Testis (tissue), 3 donors: Measurements from ENCODE around the gene SLC9A1. TPM values are rescaled to one million over a fixed set of nuclear protein-coding genes. Genes with fewer than 3 reads are reported as not detected.

Experiments used
- DNase-seq: peaks from one replicate; pipeline ENCODE4 v3.0.0-alpha.2; 2019
- H3K27ac ChIP-seq, 2 donors: fragments of 200-600 bp; sonication (generic); one replicate each; pipeline ENCODE4 v1.5.1; 2019
- H3K27me3 ChIP-seq: fragments of 200-600 bp; sonication (generic); one replicate; pipeline ENCODE4 v1.5.1; 2019
- H3K36me3 ChIP-seq: fragments of 200-600 bp; sonication (generic); one replicate; pipeline ENCODE4 v1.5.1; 2017; ENCODE audit warnings: low read depth; ENCODE audit errors: missing control alignments
- H3K4me1 ChIP-seq: fragments of 200-600 bp; sonication (generic); one replicate; pipeline ENCODE4 v1.5.1; 2019
- H3K4me3 ChIP-seq, 2 donors: fragments of 200-600 bp; sonication (generic); one replicate each; pipeline ENCODE4 v1.5.1; 2017 to 2019
- H3K9me3 ChIP-seq: fragments of 200-600 bp; sonication (generic); one replicate; pipeline ENCODE4 v1.5.1; 2017
- CTCF ChIP-seq, 3 experiments: fragments of 450-650 bp in 2 of 3; fragments of 200-600 bp in 1 of 3; sonication (generic) in 1 of 3; IDR thresholded peaks; one replicate each; pipeline ENCODE4 v1.5.1; 2016 to 2019; ENCODE audit warnings: antibody characterized with exemption in 3 of 3, mild to moderate bottlenecking in 2 of 3, moderate library complexity in 1 of 3
- POLR2A ChIP-seq: fragments of 450-650 bp; IDR thresholded peaks from one replicate; pipeline ENCODE4 v1.6.1; 2017; ENCODE audit warnings: antibody characterized with exemption, mild to moderate bottlenecking, moderate library complexity
- WGBS, 2 donors: methylation state at CpG; one replicate each; pipeline ENCODE4 v1.1.5; 2018; 5-methylcytosine and 5-hydroxymethylcytosine counted together
- intact Hi-C: fragments of 100-400 bp; cut with DNase I; formaldehyde crosslinking; loops from one replicate; pipeline ENCODE4 v1.15.1; 2023; ENCODE audit warnings: low total_unique reads
- polyA plus RNA-seq: library from polyadenylated mRNA; stranded (reverse); fragments of 350-450 nt; fragmentation: Illumina TruSeq; extraction: RNeasy Lipid Tissue Mini Kit (QIAGEN cat#74804); gene quantifications from one replicate; pipeline ENCODE4 v1.2.3, GENCODE V29; 2014; ENCODE audit warnings: low read depth, low replicate concordance; ENCODE audit not compliant: insufficient read depth
- total RNA-seq, 2 donors: library from RNA; depleted of rRNA; stranded (reverse); fragments of >200 nt; gene quantifications; one replicate each; pipeline ENCODE4 v1.2.3, GENCODE V29; 2016

Gene SLC9A1
- total and polyA plus RNA-seq, 3 donors from 2014 or later: 16.8 to 33.5 (median 26.4) TPM

DNA sequence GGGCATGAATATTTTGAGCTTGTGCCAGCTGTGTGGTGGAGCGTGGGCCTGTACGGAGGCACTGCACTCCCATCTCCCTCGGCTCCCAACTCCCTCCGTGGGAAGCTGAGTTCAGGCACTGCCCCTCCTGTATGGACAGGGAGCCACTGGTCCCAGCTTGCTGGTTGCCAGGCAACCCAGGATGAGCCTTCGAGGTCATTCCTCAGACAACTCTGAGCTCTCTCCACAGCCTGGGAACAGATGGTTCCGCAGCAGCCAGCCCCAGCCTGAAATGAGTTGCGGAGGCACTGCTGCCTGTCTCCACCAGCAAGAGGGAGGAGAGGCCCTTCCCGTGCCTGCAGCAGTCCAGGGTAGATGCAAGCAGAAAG lies 83.9 kb downstream of the SLC9A1 start:
- no peaks in the 10 kb centered on the region for H3K27me3 ChIP-seq
- H3K9me3 ChIP-seq: no peaks in the 10 kb centered on the region
- H3K4me3 ChIP-seq: no peak overlapping the region
- WGBS, 2 donors: 33 to 43% methylated on average over 4 to 8 of the region's 8 CpGs
- peaks cover 9% of the 10 kb centered on the region for H3K4me1 ChIP-seq
- peak; percentile 72 for DNase-seq
- TF ChIP-seq POLR2A: no peak
- TF ChIP-seq CTCF (IDR thresholded peaks at IDR 0.05): no peak
- no peaks in the 10 kb centered on the region for H3K36me3 ChIP-seq
- intact Hi-C loops: no loop called here
- no peak overlapping the region for H3K27ac ChIP-seq

GRCh38 chr1:27070390-27071048 lies 84.4 kb downstream of the SLC9A1 start:
- H3K27ac ChIP-seq: no peak overlapping the region
- H3K4me1 ChIP-seq: peaks cover 9% of the 10 kb centered on the region
- H3K27me3 ChIP-seq: no peaks in the 10 kb centered on the region
- intact Hi-C loops: no loop called here
- peak; percentile 28 for DNase-seq
- no peaks in the 10 kb centered on the region for H3K36me3 ChIP-seq
- WGBS, 2 donors: 64 to 73% methylated on average over 6 to 12 of the region's 12 CpGs
- no peak for TF ChIP-seq POLR2A
- TF ChIP-seq CTCF (IDR thresholded peaks at IDR 0.05): no peak
- no peaks in the 10 kb centered on the region for H3K9me3 ChIP-seq
- no peak overlapping the region for H3K4me3 ChIP-seq

- H3K27me3 ChIP-seq: no peaks in the 10 kb centered on the region
- TF ChIP-seq CTCF (IDR thresholded peaks at IDR 0.05) (no peak), POLR2A (no peak)
- H3K27ac ChIP-seq: no peak overlapping the region
- H3K4me3 ChIP-seq: no peak overlapping the region
- peaks cover 9% of the 10 kb centered on the region for H3K4me1 ChIP-seq
- WGBS, 2 donors: 94 to 96% methylated on average over 4 of the region's 4 CpGs
- DNase-seq: no peak
- no peaks in the 10 kb centered on the region for H3K9me3 ChIP-seq
- H3K36me3 ChIP-seq: no peaks in the 10 kb centered on the region
- intact Hi-C loops: no loop called here
Measured at GRCh38 chr1:27068922-27069321, 86.0 kb downstream of the SLC9A1 start.

DNA sequence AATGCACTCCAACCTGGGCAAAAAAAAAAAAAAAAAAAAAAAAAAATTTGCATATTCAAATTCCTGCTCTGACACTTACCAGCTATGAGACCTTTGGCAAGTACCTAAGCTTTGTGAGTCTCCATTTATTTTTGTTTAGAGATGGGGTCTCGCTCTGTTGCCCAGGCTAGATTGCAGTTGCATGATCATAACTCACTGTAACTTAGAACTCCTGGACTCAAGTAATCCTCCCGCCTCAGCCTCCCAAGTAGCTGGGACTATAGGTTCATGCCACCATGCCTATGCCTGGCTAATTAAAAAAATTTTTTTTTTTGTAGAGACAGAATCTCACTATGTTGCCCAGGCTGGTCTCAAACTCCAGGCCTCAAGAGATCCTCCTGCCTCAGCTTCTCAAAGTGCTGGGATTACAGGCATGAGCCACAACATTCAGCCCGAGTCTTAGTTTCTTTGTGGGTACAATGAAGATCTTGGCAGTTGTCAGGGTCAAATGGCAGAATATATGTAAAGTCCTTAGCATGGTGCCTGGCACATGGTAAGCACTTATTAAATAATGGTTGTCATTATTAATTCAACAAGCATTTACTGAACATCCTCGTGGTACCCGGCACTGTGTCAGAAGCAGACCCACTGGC lies 88.8 kb downstream of the SLC9A1 start:
- no peak overlapping the region for H3K27ac ChIP-seq
- H3K36me3 ChIP-seq: no peaks in the 10 kb centered on the region
- DNase-seq: no peak
- no peak overlapping the region for H3K4me3 ChIP-seq
- H3K4me1 ChIP-seq: peaks cover 5% of the 10 kb centered on the region
- no peaks in the 10 kb centered on the region for H3K27me3 ChIP-seq
- WGBS, 2 donors: 89 to 90% methylated on average over 5 of the region's 5 CpGs
- intact Hi-C loops: no loop called here
- no peak for TF ChIP-seq POLR2A
- no peak for TF ChIP-seq CTCF (IDR thresholded peaks at IDR 0.05)
- H3K9me3 ChIP-seq: no peaks in the 10 kb centered on the region

GRCh38 chr1:27060891-27061290 lies 94.0 kb downstream of the SLC9A1 start:
- intact Hi-C loops: no loop called here
- no peaks in the 10 kb centered on the region for H3K36me3 ChIP-seq
- DNase-seq: no peak

More at GRCh38 chr1:27060891-27061290, 94.0 kb downstream of the SLC9A1 start:
- Histone ChIP-seq H3K27me3 (no peaks in the 10 kb centered on the region), H3K4me1 (peaks cover 6% of the 10 kb centered on the region), H3K27ac (no peak overlapping the region), H3K9me3 (no peaks in the 10 kb centered on the region), H3K4me3 (no peak overlapping the region)
- WGBS, 2 donors: 88% methylated on average over 8 of the region's 8 CpGs
- TF ChIP-seq POLR2A (no peak), CTCF (IDR thresholded peaks at IDR 0.05) (no peak)
